Hepatocyte (in vitro differentiated cells): Measurements from ENCODE around the gene RARA. TPM values are rescaled to one million over a fixed set of nuclear protein-coding genes. Genes with fewer than 3 reads are reported as not detected.
A peak's percentile ranks its signal among the peaks of the same experiment; 100 is the strongest.

Experiments
- DNase-seq: peaks from one replicate; pipeline ENCODE4 v3.0.0-alpha.2; 2016; ENCODE audit warnings: low spot score
- H2AFZ ChIP-seq: fragments of 200-600 bp; sonication (generic); 2 replicates; pipeline ENCODE4 v1.6.0; 2016; ENCODE audit warnings: antibody characterized with exemption, mild to moderate bottlenecking
- H3K27ac ChIP-seq: fragments of 200-600 bp; sonication (generic); 2 replicates; pipeline ENCODE4 v1.5.1; 2016; ENCODE audit warnings: mild to moderate bottlenecking
- H3K27me3 ChIP-seq: fragments of 200-600 bp; sonication (generic); 2 replicates; pipeline ENCODE4 v1.6.1; 2016
- H3K36me3 ChIP-seq: fragments of 200-600 bp; sonication (generic); replicated peaks from 2 replicates; pipeline ENCODE4 v1.5.1; 2016; ENCODE audit warnings: low read depth; ENCODE audit not compliant: insufficient read depth
- H3K4me1 ChIP-seq: fragments of 200-600 bp; sonication (generic); 2 replicates; pipeline ENCODE4 v1.5.1; 2016; ENCODE audit warnings: mild to moderate bottlenecking, moderate library complexity; ENCODE audit not compliant: insufficient read depth
- H3K4me2 ChIP-seq: fragments of 200-600 bp; sonication (generic); 2 replicates; pipeline ENCODE4 v1.6.0; 2016
- H3K4me3 ChIP-seq: fragments of 200-600 bp; sonication (generic); 2 replicates; pipeline ENCODE4 v1.5.1; 2016; ENCODE audit warnings: mild to moderate bottlenecking
- H3K79me2 ChIP-seq: fragments of 200-600 bp; sonication (generic); 2 replicates; pipeline ENCODE4 v1.6.0; 2017; ENCODE audit warnings: mild to moderate bottlenecking
- H3K9me2 ChIP-seq: fragments of 200-600 bp; sonication (generic); replicated peaks from 2 replicates; pipeline ENCODE4 v1.6.0; 2017; ENCODE audit warnings: mild to moderate bottlenecking; ENCODE audit not compliant: insufficient read depth
- H3K9me3 ChIP-seq: fragments of 200-600 bp; sonication (generic); 2 replicates; pipeline ENCODE4 v1.5.1; 2016; ENCODE audit warnings: low read depth, mild to moderate bottlenecking
- H4K20me1 ChIP-seq: fragments of 200-600 bp; sonication (generic); 2 replicates; pipeline ENCODE4 v1.6.0; 2016; ENCODE audit warnings: mild to moderate bottlenecking; ENCODE audit not compliant: insufficient read depth, poor library complexity, severe bottlenecking
- CTCF ChIP-seq: fragments of 200-600 bp; sonication (generic); IDR thresholded peaks from 2 replicates; pipeline ENCODE4 v1.5.1; 2016; ENCODE audit warnings: antibody characterized with exemption, mild to moderate bottlenecking; ENCODE audit not compliant: poor library complexity
- EZH2 ChIP-seq: fragments of 200-600 bp; sonication (generic); IDR thresholded peaks from 2 replicates; pipeline ENCODE4 v1.6.1; 2016; ENCODE audit warnings: antibody characterized with exemption, mild to moderate bottlenecking, borderline replicate concordance
- EZH2phosphoT487 ChIP-seq: fragments of 200-600 bp; sonication (generic); IDR thresholded peaks from one replicate; pipeline ENCODE4 v1.6.1; 2018; ENCODE audit warnings: antibody characterized with exemption, mild to moderate bottlenecking, low read depth, moderate library complexity; ENCODE audit not compliant: unreplicated experiment, severe bottlenecking
- WGBS: methylation state at CpG from one replicate; pipeline ENCODE4 v1.1.6; 2016; ENCODE audit warnings: low lambda C conversion rate; ENCODE audit errors: missing lambda C conversion rate; 5-methylcytosine and 5-hydroxymethylcytosine counted together
- polyA plus RNA-seq: library from polyadenylated mRNA; unstranded; fragments of >200 nt; fragmentation: Nextera tagmentation; extraction: Ambion mirVana; gene quantifications from 2 replicates; pipeline ENCODE4 v1.2.1, GENCODE V29; 2016
- total RNA-seq: library from RNA; depleted of rRNA; stranded (reverse); fragments of >200 nt; gene quantifications from 2 replicates; pipeline ENCODE4 v1.2.3, GENCODE V29; 2014

The RARA gene
- total and polyA plus RNA-seq, 2 experiments from 2014 or later: 30.0 to 33.1 TPM

GRCh38 chr17:40340880-40341807 lies 32.2 kb downstream of the RARA start:
- WGBS: 2% methylated on average over 28 of the region's 55 CpGs
- Histone ChIP-seq H3K4me3 (peak overlapping the region; percentile 95), H3K27ac (peak overlapping the region; percentile 99), H4K20me1 (peaks cover 11% of the 10 kb centered on the region), H3K9me3 (no peaks in the 10 kb centered on the region), H3K27me3 (no peaks in the 10 kb centered on the region), H3K4me1 (peaks cover 39% of the 10 kb centered on the region), H2AFZ (no peak overlapping the region), H3K79me2 (peaks cover 89% of the 10 kb centered on the region), H3K9me2 (no peaks in the 10 kb centered on the region), H3K4me2 (peak overlapping the region; percentile 96), H3K36me3 (no peaks in the 10 kb centered on the region)
- DNase-seq: peak; percentile 94
- no peak for TF ChIP-seq EZH2
- TF ChIP-seq CTCF: no peak
- TF ChIP-seq EZH2phosphoT487: no peak

GRCh38 chr17:40341808-40342503 lies 33.0 kb downstream of the RARA start:
- H3K4me1 ChIP-seq: peaks cover 48% of the 10 kb centered on the region

GRCh38 chr17:40342504-40343218 lies 33.7 kb downstream of the RARA start:
- Histone ChIP-seq H3K36me3 (no peaks in the 10 kb centered on the region), H3K27ac (peak overlapping the region; percentile 99), H2AFZ (no peak overlapping the region), H3K4me3 (peak overlapping the region; percentile 95), H3K79me2 (peaks cover 89% of the 10 kb centered on the region), H4K20me1 (peaks cover 25% of the 10 kb centered on the region), H3K4me1 (peaks cover 52% of the 10 kb centered on the region), H3K4me2 (peak overlapping the region; percentile 96), H3K9me3 (no peaks in the 10 kb centered on the region), H3K27me3 (no peaks in the 10 kb centered on the region), H3K9me2 (no peaks in the 10 kb centered on the region)
- TF ChIP-seq EZH2 (no peak), EZH2phosphoT487 (no peak)
- 2% methylated on average over 31 of the region's 38 CpGs for WGBS
- no peak for DNase-seq

More at GRCh38 chr17:40341808-40342503, 33.0 kb downstream of the RARA start:
- H3K9me2 ChIP-seq: no peaks in the 10 kb centered on the region
- peaks cover 19% of the 10 kb centered on the region for H4K20me1 ChIP-seq
- H3K4me3 ChIP-seq: peak overlapping the region; percentile 95
- H2AFZ ChIP-seq: no peak overlapping the region
- H3K4me2 ChIP-seq: peak overlapping the region; percentile 96
- peak; percentile 89 for DNase-seq
- 0% methylated on average over 12 of the region's 55 CpGs for WGBS
- no peaks in the 10 kb centered on the region for H3K9me3 ChIP-seq
- H3K36me3 ChIP-seq: no peaks in the 10 kb centered on the region
- no peak for TF ChIP-seq EZH2
- no peak for TF ChIP-seq EZH2phosphoT487
- no peak for TF ChIP-seq CTCF
- H3K79me2 ChIP-seq: peaks cover 89% of the 10 kb centered on the region
- H3K27me3 ChIP-seq: no peaks in the 10 kb centered on the region
- peak overlapping the region; percentile 99 for H3K27ac ChIP-seq
